GM19043 (cell line): ENCODE data around the gene ZNF628.
"Not testable (repeated sequence)": the region's sequence is repeated elsewhere in the genome, so short reads cannot be mapped to it uniquely, and the experiment has no call there.

Source experiments
- ATAC-seq: cut with Tn5 transposase; IDR thresholded peaks from one replicate; pipeline ENCODE4 v1.9.1; 2021; ENCODE audit warnings: low read depth; ENCODE audit not compliant: unreplicated experiment

The ZNF628 gene

GRCh38 chr19:55448175-55448490 is 28.3 kb upstream of the ZNF628 start:
- not testable (repeated sequence) for ATAC-seq

- no peak for ATAC-seq
Observed at GRCh38 chr19:55449469-55449868, 26.9 kb upstream of the ZNF628 start.

- ATAC-seq = no peak
Observed at GRCh38 chr19:55451163-55451964, 25.1 kb upstream of the ZNF628 start.

- ATAC-seq = no peak
Observed at GRCh38 chr19:55451965-55452748, 24.3 kb upstream of the ZNF628 start.

GRCh38 chr19:55452749-55453346 is 23.6 kb upstream of the ZNF628 start:
- ATAC-seq = no peak

- no peak for ATAC-seq
Observed at GRCh38 chr19:55453511-55454260, 22.7 kb upstream of the ZNF628 start.

GRCh38 chr19:55454787-55455243 is 21.6 kb upstream of the ZNF628 start:
- no peak for ATAC-seq

GRCh38 chr19:55455576-55456235 is 20.7 kb upstream of the ZNF628 start:
- ATAC-seq = no peak

- ATAC-seq = no peak
Observed at GRCh38 chr19:55456347-55456746, 20.1 kb upstream of the ZNF628 start.

GRCh38 chr19:55457683-55458457 is 18.5 kb upstream of the ZNF628 start:
- no peak for ATAC-seq

- ATAC-seq = no peak
Observed at GRCh38 chr19:55459551-55459949, 16.9 kb upstream of the ZNF628 start.

- ATAC-seq = no peak
Observed at GRCh38 chr19:55459950-55460657, 16.3 kb upstream of the ZNF628 start.

- ATAC-seq = no peak
Observed at GRCh38 chr19:55460670-55461258, 15.7 kb upstream of the ZNF628 start.

GRCh38 chr19:55461259-55461973 is 15.0 kb upstream of the ZNF628 start, which contains the start of gene ISOC2:
Gene ISOC2, minus strand, starts transcription at chr19:55461642. Its CDS starts 5,156 bp downstream, at chr19:55456486.
- peak; percentile 92 for ATAC-seq

- ATAC-seq = no peak
Observed at GRCh38 chr19:55461974-55462626, 14.3 kb upstream of the ZNF628 start.

- no peak for ATAC-seq
Observed at GRCh38 chr19:55462722-55463121, 13.7 kb upstream of the ZNF628 start.

GRCh38 chr19:55463583-55464031 is 12.8 kb upstream of the ZNF628 start:
- no peak for ATAC-seq
